ENCODE results near the gene NLGN2. TPM values are rescaled to one million over a fixed set of nuclear protein-coding genes. Genes with fewer than 3 reads are reported as not detected.

NLGN2 gene
- total and polyA plus RNA-seq, 2 experiments from 2014 or later = 14.4 to 38.7 TPM

DNA sequence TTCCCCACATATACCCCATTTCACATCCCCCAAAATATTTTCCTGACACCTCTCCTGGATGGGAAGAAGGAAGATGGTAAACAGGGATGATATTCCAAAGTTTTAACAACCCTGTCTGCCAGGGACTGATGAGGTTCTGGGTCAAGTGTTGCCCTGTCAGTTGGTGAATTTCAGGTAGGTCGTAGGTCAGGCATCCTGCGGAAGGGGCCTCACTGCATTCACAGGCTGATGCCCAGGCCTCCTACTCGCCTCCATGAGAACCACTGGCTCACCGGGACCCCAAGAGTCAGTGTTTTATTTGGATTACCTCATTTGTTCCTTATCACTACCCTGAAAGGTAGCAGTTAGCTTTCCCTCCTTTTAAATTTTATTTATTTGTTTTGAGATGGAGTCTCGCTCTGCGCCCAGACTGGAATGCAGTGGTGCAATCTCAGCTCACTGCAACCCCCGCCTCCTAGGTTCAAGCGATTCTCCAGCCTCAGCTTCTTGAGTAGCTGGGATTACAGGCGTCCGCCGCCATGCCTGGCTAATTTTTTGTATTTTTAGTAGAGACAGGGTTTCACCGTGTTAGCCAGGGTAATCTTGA, 61.3 kb downstream of the NLGN2 start (continued):
- no peak for TF ChIP-seq REST (IDR thresholded peaks at IDR 0.05; ENCODE audit: unreplicated experiment)
- no peak for TF ChIP-seq CTCF (conservative IDR thresholded peaks at IDR 0.05; ENCODE audit: low read depth in 2 of 2)
- TF ChIP-seq STAT1 (IDR thresholded peaks at IDR 0.05; ENCODE audit: unreplicated experiment) = no peak
- TF ChIP-seq EZH2 (IDR thresholded peaks at IDR 0.05; ENCODE audit: low read depth, unreplicated experiment) = no peak
- TF ChIP-seq ZNF331 (CRISPR knock-in tag; IDR thresholded peaks at IDR 0.05; ENCODE audit: low read depth) = no peak
- TF ChIP-seq CREB1 (CRISPR knock-in tag; IDR thresholded peaks at IDR 0.05; ENCODE audit: low read depth) = no peak
- no peak for TF ChIP-seq JUNB (IDR thresholded peaks at IDR 0.05; ENCODE audit: unreplicated experiment)
- no peak for TF ChIP-seq ZNF114 (CRISPR knock-in tag; IDR thresholded peaks at IDR 0.05)
- no peak for TF ChIP-seq NANOG (IDR thresholded peaks at IDR 0.05; ENCODE audit: borderline replicate concordance)
- no peak for TF ChIP-seq POLR2AphosphoS5 (IDR thresholded peaks at IDR 0.05; ENCODE audit: low read depth)
- TF ChIP-seq EZH2phosphoT487 (IDR thresholded peaks at IDR 0.05; ENCODE audit: unreplicated experiment) = no peak

Other genes with a start within 250 kb of the NLGN2 start
Only the 30 nearest of the 39 such genes appear.
- gene DVL2, start 173.3 kb upstream of the NLGN2 start, total RNA-seq (2014; rRNA removed; shearing (Covaris generic)) = 53.9 and 80.6 TPM in 2 replicates
- 17.6 and 19.7 TPM in 2 replicates for gene DVL2, start 173.3 kb upstream of the NLGN2 start, polyA plus RNA-seq (2016; fragmentation: Nextera tagmentation; extraction: Ambion mirVana)
- 33.2 and 51.0 TPM in 2 replicates for gene PHF23, start 168.4 kb upstream of the NLGN2 start, total RNA-seq (2014; rRNA removed; shearing (Covaris generic))
- gene PHF23, start 168.4 kb upstream of the NLGN2 start, polyA plus RNA-seq (2016; fragmentation: Nextera tagmentation; extraction: Ambion mirVana) = 35.4 and 36.6 TPM in 2 replicates
- 88.8 and 128 TPM in 2 replicates for gene GABARAP, start 165.4 kb upstream of the NLGN2 start, total RNA-seq (2014; rRNA removed; shearing (Covaris generic))
- gene GABARAP, start 165.4 kb upstream of the NLGN2 start, polyA plus RNA-seq (2016; fragmentation: Nextera tagmentation; extraction: Ambion mirVana) = 497 and 520 TPM in 2 replicates
- gene CTDNEP1, start 156.1 kb upstream of the NLGN2 start, total RNA-seq (2014; rRNA removed; shearing (Covaris generic)) = 93.4 and 109 TPM in 2 replicates
- gene CTDNEP1, start 156.1 kb upstream of the NLGN2 start, polyA plus RNA-seq (2016; fragmentation: Nextera tagmentation; extraction: Ambion mirVana) = 48.1 and 55.2 TPM in 2 replicates
- 23.2 and 41.4 TPM in 2 replicates for gene ELP5, start 155.6 kb upstream of the NLGN2 start, total RNA-seq (2014; rRNA removed; shearing (Covaris generic))
- gene ELP5, start 155.6 kb upstream of the NLGN2 start, polyA plus RNA-seq (2016; fragmentation: Nextera tagmentation; extraction: Ambion mirVana) = 38.3 and 40.9 TPM in 2 replicates
- gene CLDN7, start 145.4 kb upstream of the NLGN2 start, total RNA-seq (2014; rRNA removed; shearing (Covaris generic)) = 111 and 117 TPM in 2 replicates
- 46.1 and 50.7 TPM in 2 replicates for gene CLDN7, start 145.4 kb upstream of the NLGN2 start, polyA plus RNA-seq (2016; fragmentation: Nextera tagmentation; extraction: Ambion mirVana)
- gene SLC2A4, start 126.1 kb upstream of the NLGN2 start, total RNA-seq (2014; rRNA removed; shearing (Covaris generic)) = 10.2 and 13.6 TPM in 2 replicates
- gene SLC2A4, start 126.1 kb upstream of the NLGN2 start, polyA plus RNA-seq (2016; fragmentation: Nextera tagmentation; extraction: Ambion mirVana) = 6.3 and 6.9 TPM in 2 replicates
- 20.6 and 36.5 TPM in 2 replicates for gene YBX2, start 113.2 kb upstream of the NLGN2 start, total RNA-seq (2014; rRNA removed; shearing (Covaris generic))
- gene YBX2, start 113.2 kb upstream of the NLGN2 start, polyA plus RNA-seq (2016; fragmentation: Nextera tagmentation; extraction: Ambion mirVana) = 22.1 and 22.5 TPM in 2 replicates
- gene EIF5A, start 100.2 kb upstream of the NLGN2 start, total RNA-seq (2014; rRNA removed; shearing (Covaris generic)) = 791 and 833 TPM in 2 replicates
- gene EIF5A, start 100.2 kb upstream of the NLGN2 start, polyA plus RNA-seq (2016; fragmentation: Nextera tagmentation; extraction: Ambion mirVana) = 1,562 and 1,621 TPM in 2 replicates
- gene GPS2, start 92.5 kb upstream of the NLGN2 start, total RNA-seq (2014; rRNA removed; shearing (Covaris generic)) = 64.8 and 83.4 TPM in 2 replicates
- 117 and 122 TPM in 2 replicates for gene GPS2, start 92.5 kb upstream of the NLGN2 start, polyA plus RNA-seq (2016; fragmentation: Nextera tagmentation; extraction: Ambion mirVana)
- gene NEURL4, start 78.5 kb upstream of the NLGN2 start, total RNA-seq (2014; rRNA removed; shearing (Covaris generic)) = 36.8 and 42.3 TPM in 2 replicates
- 6.3 and 6.7 TPM in 2 replicates for gene NEURL4, start 78.5 kb upstream of the NLGN2 start, polyA plus RNA-seq (2016; fragmentation: Nextera tagmentation; extraction: Ambion mirVana)
- 30.7 and 35.8 TPM in 2 replicates for gene ACAP1, start 71.3 kb upstream of the NLGN2 start, total RNA-seq (2014; rRNA removed; shearing (Covaris generic))
- gene ACAP1, start 71.3 kb upstream of the NLGN2 start, polyA plus RNA-seq (2016; fragmentation: Nextera tagmentation; extraction: Ambion mirVana) = 40.1 and 43.9 TPM in 2 replicates
- gene KCTD11, start 55.7 kb upstream of the NLGN2 start, total RNA-seq (2014; rRNA removed; shearing (Covaris generic)) = 7.7 and 8.8 TPM in 2 replicates
- 2.2 and 2.3 TPM in 2 replicates for gene KCTD11, start 55.7 kb upstream of the NLGN2 start, polyA plus RNA-seq (2016; fragmentation: Nextera tagmentation; extraction: Ambion mirVana)
- gene TMEM95, start 52.7 kb upstream of the NLGN2 start, total RNA-seq (2014; rRNA removed; shearing (Covaris generic)) = not detected in 2 replicates
- gene TMEM95, start 52.7 kb upstream of the NLGN2 start, polyA plus RNA-seq (2016; fragmentation: Nextera tagmentation; extraction: Ambion mirVana) = not detected in 2 replicates
- 8.9 and 15.0 TPM in 2 replicates for gene TNK1, start 26.8 kb upstream of the NLGN2 start, total RNA-seq (2014; rRNA removed; shearing (Covaris generic))
- 6.1 TPM in 2 replicates for gene TNK1, start 26.8 kb upstream of the NLGN2 start, polyA plus RNA-seq (2016; fragmentation: Nextera tagmentation; extraction: Ambion mirVana)
- 34.3 and 41.7 TPM in 2 replicates for gene PLSCR3, start 13.3 kb upstream of the NLGN2 start, total RNA-seq (2014; rRNA removed; shearing (Covaris generic))
- 29.5 and 30.0 TPM in 2 replicates for gene PLSCR3, start 13.3 kb upstream of the NLGN2 start, polyA plus RNA-seq (2016; fragmentation: Nextera tagmentation; extraction: Ambion mirVana)
- 127 and 138 TPM in 2 replicates for gene TMEM256, start 3.7 kb upstream of the NLGN2 start, total RNA-seq (2014; rRNA removed; shearing (Covaris generic))
- gene TMEM256, start 3.7 kb upstream of the NLGN2 start, polyA plus RNA-seq (2016; fragmentation: Nextera tagmentation; extraction: Ambion mirVana) = 197 and 227 TPM in 2 replicates
- gene SPEM1, start 12.5 kb downstream of the NLGN2 start, total RNA-seq (2014; rRNA removed; shearing (Covaris generic)) = not detected in 2 replicates
- gene SPEM1, start 12.5 kb downstream of the NLGN2 start, polyA plus RNA-seq (2016; fragmentation: Nextera tagmentation; extraction: Ambion mirVana) = not detected in 2 replicates
- not detected in 2 replicates for gene SPEM2, start 17.8 kb downstream of the NLGN2 start, total RNA-seq (2014; rRNA removed; shearing (Covaris generic))
- not detected in 2 replicates for gene SPEM2, start 17.8 kb downstream of the NLGN2 start, polyA plus RNA-seq (2016; fragmentation: Nextera tagmentation; extraction: Ambion mirVana)
- gene SPEM3, start 21.0 kb downstream of the NLGN2 start, total RNA-seq (2014; rRNA removed; shearing (Covaris generic)) = not detected in 2 replicates
- gene SPEM3, start 21.0 kb downstream of the NLGN2 start, polyA plus RNA-seq (2016; fragmentation: Nextera tagmentation; extraction: Ambion mirVana) = not detected in 2 replicates
- 15.1 and 23.2 TPM in 2 replicates for gene TMEM102, start 27.6 kb downstream of the NLGN2 start, total RNA-seq (2014; rRNA removed; shearing (Covaris generic))
- gene TMEM102, start 27.6 kb downstream of the NLGN2 start, polyA plus RNA-seq (2016; fragmentation: Nextera tagmentation; extraction: Ambion mirVana) = 6.1 and 6.4 TPM in 2 replicates
- gene FGF11, start 31.7 kb downstream of the NLGN2 start, total RNA-seq (2014; rRNA removed; shearing (Covaris generic)) = 16.6 TPM in 2 replicates
- gene FGF11, start 31.7 kb downstream of the NLGN2 start, polyA plus RNA-seq (2016; fragmentation: Nextera tagmentation; extraction: Ambion mirVana) = 11.1 and 13.3 TPM in 2 replicates
- 11.2 and 12.0 TPM in 2 replicates for gene CHRNB1, start 37.2 kb downstream of the NLGN2 start, total RNA-seq (2014; rRNA removed; shearing (Covaris generic))
- gene CHRNB1, start 37.2 kb downstream of the NLGN2 start, polyA plus RNA-seq (2016; fragmentation: Nextera tagmentation; extraction: Ambion mirVana) = 10.0 and 11.1 TPM in 2 replicates
- 6.9 and 11.2 TPM in 2 replicates for gene ZBTB4, start 71.8 kb downstream of the NLGN2 start, total RNA-seq (2014; rRNA removed; shearing (Covaris generic))
- gene ZBTB4, start 71.8 kb downstream of the NLGN2 start, polyA plus RNA-seq (2016; fragmentation: Nextera tagmentation; extraction: Ambion mirVana) = 3.6 and 4.2 TPM in 2 replicates
- not detected in 2 replicates for gene SLC35G6, start 73.6 kb downstream of the NLGN2 start, total RNA-seq (2014; rRNA removed; shearing (Covaris generic))
- gene SLC35G6, start 73.6 kb downstream of the NLGN2 start, polyA plus RNA-seq (2016; fragmentation: Nextera tagmentation; extraction: Ambion mirVana) = 0.16 TPM in 1 of 2 replicates, not detected in the other
- 136 and 151 TPM in 2 replicates for gene POLR2A, start 76.5 kb downstream of the NLGN2 start, total RNA-seq (2014; rRNA removed; shearing (Covaris generic))
- 56.8 and 58.1 TPM in 2 replicates for gene POLR2A, start 76.5 kb downstream of the NLGN2 start, polyA plus RNA-seq (2016; fragmentation: Nextera tagmentation; extraction: Ambion mirVana)
- 1.6 and 6.0 TPM in 2 replicates for gene TNFSF12, start 141.2 kb downstream of the NLGN2 start, total RNA-seq (2014; rRNA removed; shearing (Covaris generic))
- 3.5 and 5.1 TPM in 2 replicates for gene TNFSF12, start 141.2 kb downstream of the NLGN2 start, polyA plus RNA-seq (2016; fragmentation: Nextera tagmentation; extraction: Ambion mirVana)
- gene TNFSF13, start 150.9 kb downstream of the NLGN2 start, total RNA-seq (2014; rRNA removed; shearing (Covaris generic)) = 1.5 TPM in 1 of 2 replicates, not detected in the other
- gene TNFSF13, start 150.9 kb downstream of the NLGN2 start, polyA plus RNA-seq (2016; fragmentation: Nextera tagmentation; extraction: Ambion mirVana) = 1.9 and 2.2 TPM in 2 replicates
- 125 and 138 TPM in 2 replicates for gene SENP3, start 154.1 kb downstream of the NLGN2 start, total RNA-seq (2014; rRNA removed; shearing (Covaris generic))
- 5.5 and 6.5 TPM in 2 replicates for gene SENP3, start 154.1 kb downstream of the NLGN2 start, polyA plus RNA-seq (2016; fragmentation: Nextera tagmentation; extraction: Ambion mirVana)
- 0.62 TPM in 1 of 2 replicates, not detected in the other for gene CD68, start 171.8 kb downstream of the NLGN2 start, total RNA-seq (2014; rRNA removed; shearing (Covaris generic))
- not detected in 2 replicates for gene CD68, start 171.8 kb downstream of the NLGN2 start, polyA plus RNA-seq (2016; fragmentation: Nextera tagmentation; extraction: Ambion mirVana)

All from GM23338 (cell line).